GM19324 (cell line): Measurements from ENCODE around the gene HRG.

Experiments
- ATAC-seq: cut with Tn5 transposase; IDR thresholded peaks from one replicate; pipeline ENCODE4 v1.9.1; 2021; ENCODE audit warnings: mild to moderate bottlenecking, moderate library complexity; ENCODE audit not compliant: unreplicated experiment, low FRiP score

The HRG gene

DNA sequence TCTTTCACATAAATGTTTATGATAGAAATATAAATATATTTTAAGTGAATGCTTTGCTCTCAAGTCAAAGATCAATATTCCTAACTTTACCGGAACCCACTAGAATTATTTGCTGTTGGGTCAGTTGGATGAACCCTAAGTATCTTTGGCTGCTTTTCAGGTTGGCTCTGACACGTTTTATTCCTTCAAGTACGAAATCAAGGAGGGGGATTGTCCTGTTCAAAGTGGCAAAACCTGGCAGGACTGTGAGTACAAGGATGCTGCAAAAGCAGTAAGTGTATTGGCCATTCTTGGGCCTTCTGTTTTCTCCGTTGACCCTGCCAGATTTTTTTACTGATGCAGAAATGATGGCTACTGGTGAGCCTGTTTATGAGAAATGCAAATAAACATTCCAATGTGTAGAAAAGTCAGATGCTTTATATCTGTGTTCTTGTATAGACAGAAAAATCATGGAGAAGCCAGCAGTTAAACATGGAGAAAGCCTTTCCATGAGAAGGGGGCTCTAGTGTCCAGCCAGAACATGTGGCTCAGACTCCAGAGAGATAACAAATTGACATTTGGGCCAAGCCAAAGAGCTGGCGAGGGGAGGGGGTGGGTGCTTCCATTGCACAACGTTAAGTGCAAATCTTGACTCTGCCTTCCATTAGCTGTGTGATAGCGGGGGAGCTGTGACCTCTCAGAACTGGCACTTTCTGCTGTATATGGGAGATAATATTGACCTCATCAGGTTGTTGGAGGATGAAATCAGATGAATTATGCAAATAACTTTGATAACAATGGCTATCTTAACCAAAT is 54.3 kb downstream of the HRG start:
- ATAC-seq = no peak

DNA sequence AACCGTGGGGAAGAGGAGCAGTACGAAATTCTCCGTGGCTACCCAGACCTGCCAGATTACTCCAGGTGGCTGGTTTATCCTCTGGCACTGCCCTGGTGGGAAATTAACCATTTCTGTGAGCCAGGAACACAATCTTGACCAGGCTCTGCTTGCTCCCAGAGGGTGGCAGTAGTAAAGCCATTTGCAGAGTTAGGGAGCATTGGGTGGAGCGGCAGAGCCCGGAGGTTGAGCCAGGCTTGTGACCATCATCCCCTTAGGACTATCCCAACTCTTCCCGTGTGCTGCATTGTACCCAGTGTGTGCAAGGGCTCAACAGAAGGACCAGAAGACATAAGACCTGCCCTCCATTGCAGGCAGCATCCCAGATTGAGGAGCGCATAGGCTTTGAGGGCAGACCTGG is 56.6 kb downstream of the HRG start:
- no peak for ATAC-seq

DNA sequence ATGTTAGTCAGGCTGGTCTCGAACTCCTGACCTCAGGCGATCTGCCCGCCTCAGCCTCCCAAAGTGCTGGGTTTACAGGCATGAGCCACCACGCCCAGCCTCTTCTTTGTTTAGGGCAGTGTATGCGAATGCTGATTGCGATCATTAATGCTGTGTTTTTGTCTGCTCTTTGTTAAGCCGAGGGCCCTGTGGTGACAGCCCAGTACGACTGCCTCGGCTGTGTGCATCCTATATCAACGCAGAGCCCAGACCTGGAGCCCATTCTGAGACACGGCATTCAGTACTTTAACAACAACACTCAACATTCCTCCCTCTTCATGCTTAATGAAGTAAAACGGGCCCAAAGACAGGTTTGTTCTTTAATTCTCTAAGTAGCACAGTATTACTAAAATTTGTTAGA is 59.1 kb downstream of the HRG start:
- ATAC-seq = no peak
